Panc1 (cell line): ENCODE measurements around the gene FAM153A. TPM values are rescaled to one million over a fixed set of nuclear protein-coding genes. Genes with fewer than 3 reads are reported as not detected.
"Not testable (repeated sequence)": the region's sequence is repeated elsewhere in the genome, so short reads cannot be mapped to it uniquely, and the experiment has no call there.

ENCODE experiments used
- ATAC-seq: fragments of 200-7000 bp; cut with Tn5 transposase; 2 replicates; pipeline ENCODE4 v1.9.1; 2020; ENCODE audit warnings: mild to moderate bottlenecking, moderate library complexity
- BruUV-seq: library from RNA; stranded (reverse); fragments of 400-500 nt; replicated peaks from 2 replicates; lab custom pipeline; 2021; lab: Mats Ljungman, UMichigan
- CTCF ChIA-PET: fragments of 300-600 bp; sonication (Branson Sonifier 250); formaldehyde crosslinking; loops from one replicate; lab custom pipeline; 2022; ENCODE audit warnings: antibody characterized with exemption; lab: Charles Lee
- POLR2A ChIA-PET: fragments of 300-600 bp; sonication (Branson Sonifier 250); formaldehyde crosslinking; loops from one replicate; lab custom pipeline; 2022; ENCODE audit warnings: antibody characterized with exemption; lab: Charles Lee
- DNase-seq: peaks from one replicate; pipeline ENCODE4 v3.0.0-alpha.2; 2010; ENCODE audit warnings: low read depth, low spot score
- H3K27ac ChIP-seq: 2 replicates; pipeline ENCODE4 v1.5.1; 2011; ENCODE audit warnings: mild to moderate bottlenecking, low read length, inconsistent platforms
- H3K27me3 ChIP-seq: fragments of 200-500 bp; sonication (Bioruptor generic); 2 replicates; pipeline ENCODE4 v1.6.0; 2014; ENCODE audit warnings: low read length, inconsistent platforms; ENCODE audit not compliant: control insufficient read depth, insufficient read depth
- H3K36me3 ChIP-seq: fragments of 200-500 bp; sonication (Bioruptor generic); 2 replicates; pipeline ENCODE4 v1.5.1; 2014; ENCODE audit warnings: inconsistent platforms, mild to moderate bottlenecking, low read length, moderate library complexity; ENCODE audit not compliant: control insufficient read depth, insufficient read depth
- H3K4me1 ChIP-seq: 2 replicates; pipeline ENCODE4 v1.5.1; 2011; ENCODE audit warnings: inconsistent platforms, mild to moderate bottlenecking, low read length, moderate library complexity; ENCODE audit not compliant: control insufficient read depth, insufficient read depth
- H3K4me3 ChIP-seq, 2 experiments: 2 replicates each; pipeline ENCODE4 v1.5.1; 2011 to 2012; ENCODE audit warnings: low read depth in 2 of 2, low read length in 2 of 2, mild to moderate bottlenecking in 2 of 2, inconsistent platforms in 1 of 2, moderate library complexity in 1 of 2
- H3K9me3 ChIP-seq: fragments of 200-500 bp; sonication (Bioruptor generic); 2 replicates; pipeline ENCODE4 v1.5.1; 2014; ENCODE audit warnings: low read depth, mild to moderate bottlenecking, inconsistent platforms, low read length, moderate library complexity; ENCODE audit not compliant: control insufficient read depth, insufficient read depth
- in situ Hi-C: cut with HindIII; loops from 2 replicates; pipeline ENCODE4 v1.10.0; 2016; ENCODE audit warnings: low sequenced_read_pairs, low pct_unique_long_range_greater_than_20kb
- intact Hi-C: fragments of 100-400 bp; cut with micrococcal nuclease; formaldehyde crosslinking; loops from one replicate; pipeline ENCODE4 v1.10.0; 2022; ENCODE audit not compliant: unreplicated experiment
- total RNA-seq: library from RNA; stranded (reverse); gene quantifications from one replicate; pipeline ENCODE4 v1.2.1, GENCODE V29; 2021; ENCODE audit not compliant: unreplicated experiment

FAM153A gene
- total RNA-seq, 1 experiment from 2014 or later, result not detected

DNA sequence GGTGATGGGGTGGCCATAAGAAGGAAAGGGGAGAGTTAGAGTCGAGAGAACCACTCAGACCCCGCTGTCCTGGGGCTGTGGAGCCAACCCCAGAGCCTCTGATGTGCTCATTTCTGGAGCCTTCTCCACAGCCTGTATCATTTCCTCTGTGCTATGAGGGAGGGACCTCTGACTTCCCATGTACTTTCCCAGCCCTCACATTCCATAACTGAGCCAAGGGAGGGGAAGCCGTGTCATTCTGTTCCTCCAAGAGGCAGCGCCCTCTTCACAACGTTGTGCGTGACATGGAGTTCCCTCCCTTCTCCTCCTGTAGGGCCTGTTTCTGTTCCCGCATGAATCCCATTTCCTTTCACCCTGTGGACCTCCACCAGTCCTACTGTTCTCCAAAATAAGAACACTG lies 57.8 kb downstream of the FAM153A start:
- H3K36me3 ChIP-seq, H3K27me3 ChIP-seq, in situ Hi-C loops, BruUV-seq, H3K9me3 ChIP-seq, POLR2A ChIA-PET, CTCF ChIA-PET, intact Hi-C loops, H3K4me3 ChIP-seq, DNase-seq, H3K4me1 ChIP-seq, ATAC-seq, H3K27ac ChIP-seq: not testable (repeated sequence)

DNA sequence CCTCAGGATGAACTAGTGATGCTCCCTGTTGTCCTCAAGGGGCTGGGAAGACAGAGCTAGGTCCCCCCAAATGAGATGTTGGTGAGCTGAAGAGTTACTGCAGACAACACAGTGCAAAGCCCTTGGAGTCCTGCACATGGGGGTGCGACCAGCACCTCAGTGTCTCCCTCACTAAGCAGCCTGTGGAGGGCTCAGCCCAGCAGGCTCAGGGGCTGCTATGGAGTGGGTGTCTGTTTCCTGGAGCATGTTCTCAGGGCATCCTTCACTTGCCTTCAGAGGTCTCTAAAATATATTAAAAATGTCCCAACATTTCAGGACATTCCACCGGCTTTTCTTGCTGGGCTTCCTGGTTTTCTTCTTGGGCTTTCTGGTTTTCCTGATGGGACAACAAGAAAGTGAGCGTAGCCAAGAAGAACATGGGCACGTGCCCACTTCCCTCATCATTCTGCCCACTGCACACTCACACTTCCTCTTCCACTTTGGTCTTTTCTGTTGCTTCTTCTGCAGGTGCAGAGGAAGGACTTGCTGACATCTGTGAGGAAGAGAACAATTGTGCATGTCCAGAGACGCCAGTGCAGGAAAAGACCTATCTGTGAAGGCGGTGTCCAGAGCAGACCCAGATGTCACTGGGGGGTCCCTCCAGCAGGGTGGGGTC lies 58.7 kb downstream of the FAM153A start:
- DNase-seq, in situ Hi-C loops, H3K4me3 ChIP-seq, H3K4me1 ChIP-seq, H3K27ac ChIP-seq, POLR2A ChIA-PET, ATAC-seq, H3K27me3 ChIP-seq, H3K9me3 ChIP-seq, CTCF ChIA-PET, intact Hi-C loops, H3K36me3 ChIP-seq, BruUV-seq: not testable (repeated sequence)

DNA sequence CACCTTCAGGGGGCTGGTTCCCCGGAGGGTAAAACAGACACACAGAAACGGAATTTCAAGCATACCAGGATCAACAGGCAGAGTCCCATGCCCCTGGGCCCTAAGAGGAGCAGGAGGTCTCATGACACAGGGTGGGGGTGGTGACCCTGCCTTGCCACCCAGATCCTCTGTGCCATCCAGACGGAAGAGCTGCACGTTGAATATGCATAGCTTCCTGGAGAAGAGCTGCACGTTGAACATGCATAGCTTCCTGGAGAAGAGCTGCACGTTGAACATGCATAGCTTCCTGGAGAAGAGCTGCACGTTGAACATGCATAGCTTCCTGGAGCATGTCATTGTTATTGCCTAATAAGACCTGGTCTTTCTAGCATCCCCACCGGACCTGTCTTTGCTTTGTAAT lies 59.9 kb downstream of the FAM153A start:
- H3K9me3 ChIP-seq, H3K27me3 ChIP-seq, POLR2A ChIA-PET, H3K4me3 ChIP-seq, BruUV-seq, H3K27ac ChIP-seq, DNase-seq, CTCF ChIA-PET, H3K4me1 ChIP-seq, ATAC-seq, in situ Hi-C loops, intact Hi-C loops, H3K36me3 ChIP-seq: not testable (repeated sequence)

DNA sequence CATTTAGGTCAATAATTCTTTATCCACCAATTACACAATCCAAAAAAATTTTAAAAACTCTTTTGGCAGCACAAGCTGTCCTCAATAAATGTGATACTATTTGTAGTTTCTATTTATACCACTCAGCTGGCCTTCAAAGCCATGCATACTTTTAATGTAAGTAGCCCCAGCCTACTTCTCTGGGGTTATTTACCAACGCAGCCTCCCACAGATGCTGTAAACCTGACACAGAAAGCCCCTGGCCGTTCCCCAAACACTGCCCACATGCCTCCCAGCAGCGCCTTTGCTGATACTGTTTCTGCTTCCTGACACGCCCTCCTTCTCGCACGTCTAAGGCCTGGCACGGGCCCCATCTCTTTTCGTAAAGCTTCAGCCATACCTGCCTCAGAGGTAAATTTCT lies 62.7 kb downstream of the FAM153A start:
- H3K4me3 ChIP-seq, intact Hi-C loops, ATAC-seq, BruUV-seq, POLR2A ChIA-PET, DNase-seq, H3K27ac ChIP-seq, H3K4me1 ChIP-seq, in situ Hi-C loops, H3K36me3 ChIP-seq, H3K27me3 ChIP-seq, H3K9me3 ChIP-seq, CTCF ChIA-PET: not testable (repeated sequence)

DNA sequence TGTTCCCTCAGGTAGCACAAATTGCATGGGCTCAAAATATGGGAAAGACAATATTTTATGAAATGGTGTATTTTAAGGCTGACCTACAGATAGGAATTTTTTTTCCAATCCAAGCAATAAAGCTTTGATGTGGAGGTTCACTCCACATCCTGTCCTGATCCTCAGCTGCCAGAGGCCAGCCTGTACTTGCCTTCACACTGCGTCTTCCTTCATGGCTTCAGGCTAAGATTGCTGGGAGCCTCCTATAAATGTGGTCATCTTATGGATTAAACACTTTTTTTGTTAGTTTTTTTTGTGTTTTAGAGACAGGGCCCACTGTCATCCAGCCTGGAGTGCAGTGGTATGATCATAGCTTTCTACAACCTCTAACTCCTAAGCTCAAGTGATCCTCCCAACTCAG lies 67.3 kb downstream of the FAM153A start:
- H3K27ac ChIP-seq, DNase-seq, POLR2A ChIA-PET, H3K9me3 ChIP-seq, BruUV-seq, H3K4me1 ChIP-seq, H3K36me3 ChIP-seq, CTCF ChIA-PET, ATAC-seq, H3K27me3 ChIP-seq, H3K4me3 ChIP-seq, in situ Hi-C loops, intact Hi-C loops: not testable (repeated sequence)

DNA sequence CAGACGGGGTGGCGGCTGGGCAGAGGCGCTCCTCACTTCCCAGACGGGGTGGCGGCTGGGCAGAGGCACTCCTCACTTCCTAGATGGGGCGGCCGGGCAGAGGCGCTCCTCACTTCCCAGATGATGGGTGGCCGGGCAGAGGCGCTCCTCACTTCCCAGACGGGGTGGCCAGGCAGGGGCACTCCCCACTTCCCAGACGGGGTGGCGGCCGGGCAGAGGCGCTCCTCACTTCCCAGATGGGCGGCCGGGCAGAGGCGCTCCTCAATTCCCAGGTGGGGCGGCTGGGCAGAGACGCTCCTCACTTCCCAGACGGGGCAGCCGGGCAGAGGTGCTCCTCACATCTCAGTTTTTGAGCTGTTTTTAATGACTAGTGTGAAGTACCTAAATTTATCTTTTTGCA lies 86.6 kb downstream of the FAM153A start:
- POLR2A ChIA-PET, DNase-seq, H3K4me1 ChIP-seq, ATAC-seq, H3K9me3 ChIP-seq, CTCF ChIA-PET, in situ Hi-C loops, H3K27ac ChIP-seq, H3K36me3 ChIP-seq, intact Hi-C loops, H3K27me3 ChIP-seq, H3K4me3 ChIP-seq, BruUV-seq: not testable (repeated sequence)

DNA sequence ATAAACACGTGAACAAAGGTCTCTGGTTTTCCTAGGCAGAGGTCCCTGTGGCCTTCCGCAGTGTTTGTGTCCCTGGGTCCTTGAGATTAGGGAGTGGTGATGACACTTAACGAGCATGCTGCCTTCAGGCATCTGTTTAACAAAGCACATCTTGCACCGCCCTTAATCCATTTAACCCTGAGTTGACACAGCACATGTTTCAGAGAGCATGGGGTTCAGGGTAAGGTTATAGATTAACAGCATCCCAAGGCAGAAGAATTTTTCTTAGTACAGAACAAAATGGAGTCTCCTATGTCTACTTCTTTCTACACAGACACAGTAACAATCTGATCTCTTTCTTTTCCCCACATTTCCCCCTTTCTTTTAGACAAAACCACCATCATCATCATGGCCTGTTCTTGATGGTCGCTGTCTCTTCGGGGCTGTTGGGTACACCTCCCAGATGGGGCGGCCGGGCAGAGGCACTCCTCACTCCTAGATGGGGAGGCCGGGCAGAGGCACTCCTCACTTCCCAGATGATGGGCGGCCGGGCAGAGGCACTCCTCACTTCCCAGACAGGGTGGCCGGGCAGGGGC lies 87.3 kb downstream of the FAM153A start:
- CTCF ChIA-PET, ATAC-seq, BruUV-seq, H3K4me1 ChIP-seq, H3K27me3 ChIP-seq, H3K9me3 ChIP-seq, intact Hi-C loops, H3K27ac ChIP-seq, H3K4me3 ChIP-seq, DNase-seq, in situ Hi-C loops, POLR2A ChIA-PET, H3K36me3 ChIP-seq: not testable (repeated sequence)
